Stimulated activated memory B cell treated with anti-CD40 and anti-IgM and Interleukin-4, amounts not matched to agents 10 μg/mL and 1 μg/mL and 100 μg/mL, for 72 hours (primary cell): Measurements from ENCODE around the gene SLC24A4.
A peak's percentile ranks its signal among the peaks of the same experiment; 100 is the strongest.

ENCODE experiments used
- ATAC-seq: fragments of 150-1000 bp; cut with Tn5 transposase; 2 replicates; pipeline ENCODE4 v1.10.0; 2021
- H3K27ac Mint-ChIP-seq: one replicate; pipeline ENCODE4 v1.8.0; 2022; ENCODE audit warnings: mild to moderate bottlenecking, mixed read lengths
- H3K27me3 Mint-ChIP-seq: one replicate; pipeline ENCODE4 v1.8.0; 2022; ENCODE audit warnings: mixed read lengths
- H3K36me3 Mint-ChIP-seq: one replicate; pipeline ENCODE4 v1.8.0; 2022; ENCODE audit warnings: mixed read lengths
- H3K4me1 Mint-ChIP-seq: one replicate; pipeline ENCODE4 v1.8.0; 2022; ENCODE audit warnings: mixed read lengths
- H3K4me3 Mint-ChIP-seq: one replicate; pipeline ENCODE4 v1.8.0; 2022; ENCODE audit warnings: mild to moderate bottlenecking, moderate library complexity, mixed read lengths
- H3K9me3 Mint-ChIP-seq: one replicate; pipeline ENCODE4 v1.8.0; 2022; ENCODE audit warnings: mixed read lengths

SLC24A4 gene

DNA sequence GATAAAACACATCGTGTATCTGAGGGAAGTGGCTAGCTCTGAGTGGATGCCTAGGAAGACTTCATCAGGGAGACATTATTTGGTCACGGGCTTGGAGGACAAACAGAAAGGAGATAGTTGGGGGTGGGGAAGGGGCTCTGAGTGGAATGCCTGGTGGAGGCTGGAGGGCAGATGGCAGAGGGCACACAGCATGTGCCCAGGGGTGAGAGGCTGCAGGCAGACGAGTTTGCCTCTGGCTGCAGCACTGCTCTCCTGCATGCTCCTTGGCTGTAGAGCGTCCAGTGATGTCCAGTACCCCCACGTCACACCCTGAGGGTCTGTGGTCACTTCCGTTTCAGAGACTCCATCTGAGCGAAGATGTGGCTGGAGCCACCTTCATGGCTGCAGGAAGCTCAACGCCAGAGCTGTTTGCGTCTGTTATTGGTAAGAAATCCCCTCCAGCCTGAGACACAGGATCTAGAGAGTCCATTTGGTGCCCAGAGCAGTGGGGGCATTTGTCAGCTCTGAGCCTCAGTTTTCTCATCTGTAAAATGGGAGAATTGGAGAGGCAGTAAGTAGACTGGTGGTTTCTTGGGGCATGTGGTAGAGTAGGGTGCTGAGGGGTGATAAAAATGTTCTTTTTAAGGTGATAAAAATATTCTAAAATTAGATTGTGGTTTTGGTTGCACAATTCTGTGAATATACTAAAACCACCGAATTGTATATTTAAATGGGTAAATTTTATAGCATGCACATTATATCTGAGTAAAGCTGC is 119.0 kb downstream of the SLC24A4 start:
- peaks cover 53% of the 10 kb centered on the region for H3K4me1 Mint-ChIP-seq
- H3K9me3 Mint-ChIP-seq = peaks cover 6% of the 10 kb centered on the region
- peaks cover 10% of the 10 kb centered on the region for H3K27me3 Mint-ChIP-seq
- H3K36me3 Mint-ChIP-seq = peaks cover 4% of the 10 kb centered on the region
- no peak overlapping the region for H3K4me3 Mint-ChIP-seq
- ATAC-seq = no peak
- peak overlapping the region; percentile 18 for H3K27ac Mint-ChIP-seq

- H3K36me3 Mint-ChIP-seq = peaks cover 4% of the 10 kb centered on the region
- peaks cover 10% of the 10 kb centered on the region for H3K27me3 Mint-ChIP-seq
- H3K9me3 Mint-ChIP-seq = peaks cover 3% of the 10 kb centered on the region
- no peak overlapping the region for H3K27ac Mint-ChIP-seq
- no peak for ATAC-seq
- peaks cover 49% of the 10 kb centered on the region for H3K4me1 Mint-ChIP-seq
- H3K4me3 Mint-ChIP-seq = no peak overlapping the region
Measured at GRCh38 chr14:92443167-92443566, 120.2 kb downstream of the SLC24A4 start.

- Mint-ChIP-seq H3K36me3 (peaks cover 4% of the 10 kb centered on the region), H3K9me3 (peaks cover 3% of the 10 kb centered on the region), H3K4me3 (no peak overlapping the region), H3K27ac (no peak overlapping the region), H3K4me1 (peaks cover 43% of the 10 kb centered on the region), H3K27me3 (peaks cover 10% of the 10 kb centered on the region)
- no peak for ATAC-seq
Measured at GRCh38 chr14:92443741-92444140, 120.8 kb downstream of the SLC24A4 start.

DNA sequence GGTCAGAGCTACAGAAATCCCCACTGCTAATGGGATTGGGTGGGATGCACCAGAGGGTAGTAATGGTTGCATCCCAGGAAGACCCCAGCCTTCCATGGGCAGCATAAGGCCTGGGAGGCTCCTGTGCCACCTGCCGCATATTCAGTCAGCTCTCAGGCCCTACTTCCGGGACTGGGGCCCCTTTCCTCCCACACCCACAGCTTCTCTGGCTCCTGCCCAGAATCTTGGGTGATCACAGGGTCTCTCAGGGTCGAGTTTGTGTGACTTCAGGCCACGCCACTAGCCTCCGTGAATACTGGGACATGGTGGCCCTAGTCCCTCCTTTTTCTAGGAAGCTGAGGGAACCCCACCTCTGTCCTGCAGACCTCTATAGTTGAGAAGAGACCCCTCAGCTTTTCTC is 123.8 kb downstream of the SLC24A4 start:
- Mint-ChIP-seq H3K9me3 (no peaks in the 10 kb centered on the region), H3K27ac (no peak overlapping the region), H3K4me1 (peaks cover 17% of the 10 kb centered on the region), H3K36me3 (no peaks in the 10 kb centered on the region), H3K4me3 (no peak overlapping the region), H3K27me3 (peaks cover 4% of the 10 kb centered on the region)
- no peak for ATAC-seq

- no peak overlapping the region for H3K4me3 Mint-ChIP-seq
- no peak overlapping the region for H3K27ac Mint-ChIP-seq
- peaks cover 8% of the 10 kb centered on the region for H3K4me1 Mint-ChIP-seq
- ATAC-seq = no peak
- no peaks in the 10 kb centered on the region for H3K36me3 Mint-ChIP-seq
- H3K27me3 Mint-ChIP-seq = no peaks in the 10 kb centered on the region
- H3K9me3 Mint-ChIP-seq = no peaks in the 10 kb centered on the region
Measured at GRCh38 chr14:92447416-92448197, 124.6 kb downstream of the SLC24A4 start.

- Mint-ChIP-seq H3K4me3 (no peak overlapping the region), H3K27ac (no peak overlapping the region), H3K4me1 (peaks cover 5% of the 10 kb centered on the region), H3K27me3 (no peaks in the 10 kb centered on the region), H3K9me3 (no peaks in the 10 kb centered on the region), H3K36me3 (no peaks in the 10 kb centered on the region)
- ATAC-seq = no peak
Measured at GRCh38 chr14:92448786-92449185, 125.8 kb downstream of the SLC24A4 start.

DNA sequence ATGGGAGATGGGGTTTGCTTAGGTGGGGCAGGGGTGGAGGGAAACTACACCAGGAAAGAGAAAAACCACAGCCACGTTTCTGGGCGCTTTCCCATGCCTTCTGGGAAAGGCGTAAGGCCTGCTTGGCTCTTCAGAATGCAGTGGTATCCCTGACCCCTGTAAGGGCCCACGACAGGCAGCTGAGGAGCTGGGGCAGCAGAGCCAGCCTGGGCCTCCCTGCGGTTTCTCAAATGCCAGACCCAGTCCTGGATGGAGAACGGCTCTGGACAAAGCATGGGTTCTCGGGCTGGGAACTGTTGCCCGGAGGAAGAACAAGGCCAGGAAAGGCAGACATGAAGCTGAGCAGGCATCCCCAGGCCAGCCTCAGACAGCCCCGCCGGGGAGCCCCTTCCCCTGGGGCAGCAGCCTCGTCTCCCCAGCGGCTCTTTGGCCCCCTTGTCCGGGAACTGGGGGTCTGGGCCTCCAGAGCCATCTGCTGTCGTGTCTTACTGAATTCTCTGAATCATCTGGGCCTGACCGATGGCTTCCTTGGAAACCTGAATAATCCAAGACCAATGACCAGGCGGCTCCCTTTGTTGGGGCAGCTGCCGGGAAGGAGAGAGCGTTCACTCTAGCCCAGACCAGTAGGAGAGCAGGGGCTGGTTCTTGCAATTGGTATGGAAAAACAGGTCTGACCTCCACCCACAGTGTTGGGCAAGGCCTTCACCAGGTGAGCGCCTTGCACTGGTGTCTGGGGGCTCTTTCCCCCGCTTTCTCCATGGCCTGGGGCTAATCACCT is 126.6 kb downstream of the SLC24A4 start:
- no peak for ATAC-seq
- Mint-ChIP-seq H3K27me3 (no peaks in the 10 kb centered on the region), H3K36me3 (no peaks in the 10 kb centered on the region), H3K27ac (no peak overlapping the region), H3K4me3 (no peak overlapping the region), H3K4me1 (peaks cover 5% of the 10 kb centered on the region), H3K9me3 (no peaks in the 10 kb centered on the region)

DNA sequence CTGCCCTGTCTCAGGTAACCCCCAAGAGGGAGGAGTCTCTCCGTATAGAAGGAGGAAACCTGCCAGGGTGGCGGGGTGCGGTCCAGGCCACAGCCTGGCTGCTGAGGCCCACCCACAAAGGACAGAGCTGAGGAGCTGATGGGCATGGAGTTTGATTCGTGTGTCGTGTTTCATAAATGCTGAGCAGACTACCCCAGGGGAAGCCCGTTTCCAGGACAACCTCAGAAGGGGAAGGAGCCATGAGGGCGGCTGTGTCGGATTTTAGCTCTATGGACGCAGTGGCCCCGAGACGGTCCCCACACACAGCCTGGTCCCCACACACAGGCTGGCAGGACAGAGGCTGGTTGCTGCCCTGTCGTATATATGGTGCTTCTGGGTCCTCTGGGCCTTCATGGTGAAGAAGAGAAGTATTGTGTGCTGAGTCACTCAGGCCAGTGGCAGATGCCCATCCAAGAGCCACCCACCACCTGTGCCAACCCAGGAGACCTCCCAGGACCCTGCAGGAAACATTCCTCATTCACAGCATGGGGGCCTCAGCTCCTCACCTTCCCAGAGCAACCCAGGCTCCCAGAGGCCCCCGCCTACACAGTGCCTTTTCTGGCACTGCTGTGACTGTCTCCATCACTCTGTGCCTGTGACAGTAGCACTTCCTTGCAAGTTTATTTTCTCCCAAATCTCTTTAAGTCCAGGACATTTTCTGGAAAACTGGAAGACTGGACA is 127.5 kb downstream of the SLC24A4 start:
- no peaks in the 10 kb centered on the region for H3K36me3 Mint-ChIP-seq
- H3K4me1 Mint-ChIP-seq = peaks cover 5% of the 10 kb centered on the region
- H3K9me3 Mint-ChIP-seq = no peaks in the 10 kb centered on the region
- no peak overlapping the region for H3K4me3 Mint-ChIP-seq
- no peak overlapping the region for H3K27ac Mint-ChIP-seq
- H3K27me3 Mint-ChIP-seq = no peaks in the 10 kb centered on the region
- peak; percentile 4 for ATAC-seq

DNA sequence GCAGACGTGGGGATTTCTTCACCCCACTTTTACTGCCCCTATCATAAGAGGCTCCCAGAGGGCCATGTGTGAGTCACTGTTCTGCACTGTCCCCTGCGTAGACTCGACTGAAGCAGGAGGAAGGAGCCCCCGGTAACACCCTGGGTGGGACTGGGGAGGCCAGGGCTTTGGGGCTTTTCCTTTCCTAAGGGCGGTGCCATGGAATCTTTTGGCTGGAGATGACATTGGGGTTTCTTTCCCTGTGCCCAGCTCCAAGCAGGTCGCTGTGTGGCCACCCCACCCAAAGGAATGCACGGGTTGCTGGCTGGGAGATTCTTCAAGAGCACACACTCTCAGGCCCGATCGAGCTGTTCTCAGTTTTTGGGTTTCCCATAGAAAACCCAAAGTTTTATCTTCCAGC is 128.3 kb downstream of the SLC24A4 start:
- peaks cover 4% of the 10 kb centered on the region for H3K4me1 Mint-ChIP-seq
- no peak overlapping the region for H3K4me3 Mint-ChIP-seq
- no peak overlapping the region for H3K27ac Mint-ChIP-seq
- H3K36me3 Mint-ChIP-seq = no peaks in the 10 kb centered on the region
- H3K9me3 Mint-ChIP-seq = no peaks in the 10 kb centered on the region
- no peaks in the 10 kb centered on the region for H3K27me3 Mint-ChIP-seq
- peak; percentile 17 for ATAC-seq

- no peak for ATAC-seq
- Mint-ChIP-seq H3K36me3 (no peaks in the 10 kb centered on the region), H3K4me3 (no peak overlapping the region), H3K4me1 (no peaks in the 10 kb centered on the region), H3K9me3 (no peaks in the 10 kb centered on the region), H3K27me3 (no peaks in the 10 kb centered on the region), H3K27ac (no peak overlapping the region)
Measured at GRCh38 chr14:92451755-92452154, 128.8 kb downstream of the SLC24A4 start.

GRCh38 chr14:92452471-92452870 is 129.5 kb downstream of the SLC24A4 start:
- H3K27me3 Mint-ChIP-seq = no peaks in the 10 kb centered on the region
- no peaks in the 10 kb centered on the region for H3K4me1 Mint-ChIP-seq
- no peaks in the 10 kb centered on the region for H3K9me3 Mint-ChIP-seq
- no peak overlapping the region for H3K4me3 Mint-ChIP-seq
- H3K36me3 Mint-ChIP-seq = no peaks in the 10 kb centered on the region
- no peak for ATAC-seq
- H3K27ac Mint-ChIP-seq = no peak overlapping the region

DNA sequence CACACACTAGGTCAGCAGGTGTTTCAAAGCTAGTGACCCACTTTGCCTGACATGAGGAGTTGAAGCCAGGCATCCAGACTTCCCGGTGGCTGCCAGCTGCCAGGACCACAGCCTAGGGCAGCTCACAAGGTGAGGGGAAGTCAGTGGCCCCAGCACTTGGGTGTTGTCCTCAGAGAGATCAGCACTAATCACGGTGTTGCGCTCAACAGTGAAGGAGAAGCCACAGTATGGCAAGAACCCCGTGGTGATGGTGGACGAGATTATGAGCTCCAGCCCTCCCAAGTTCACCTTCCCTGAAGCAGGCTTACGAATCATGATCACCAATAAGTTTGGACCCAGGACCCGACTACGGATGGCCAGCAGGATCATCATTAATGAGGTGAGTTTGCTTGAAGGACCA is 130.7 kb downstream of the SLC24A4 start:
- no peak for ATAC-seq
- Mint-ChIP-seq H3K27ac (no peak overlapping the region), H3K36me3 (no peaks in the 10 kb centered on the region), H3K27me3 (peaks cover 4% of the 10 kb centered on the region), H3K4me1 (no peaks in the 10 kb centered on the region), H3K9me3 (no peaks in the 10 kb centered on the region), H3K4me3 (no peak overlapping the region)

GRCh38 chr14:92455231-92455630 is 132.3 kb downstream of the SLC24A4 start:
- Mint-ChIP-seq H3K27me3 (peaks cover 20% of the 10 kb centered on the region), H3K4me3 (no peak overlapping the region), H3K36me3 (no peaks in the 10 kb centered on the region), H3K9me3 (no peaks in the 10 kb centered on the region), H3K27ac (no peak overlapping the region), H3K4me1 (no peaks in the 10 kb centered on the region)
- no peak for ATAC-seq

DNA sequence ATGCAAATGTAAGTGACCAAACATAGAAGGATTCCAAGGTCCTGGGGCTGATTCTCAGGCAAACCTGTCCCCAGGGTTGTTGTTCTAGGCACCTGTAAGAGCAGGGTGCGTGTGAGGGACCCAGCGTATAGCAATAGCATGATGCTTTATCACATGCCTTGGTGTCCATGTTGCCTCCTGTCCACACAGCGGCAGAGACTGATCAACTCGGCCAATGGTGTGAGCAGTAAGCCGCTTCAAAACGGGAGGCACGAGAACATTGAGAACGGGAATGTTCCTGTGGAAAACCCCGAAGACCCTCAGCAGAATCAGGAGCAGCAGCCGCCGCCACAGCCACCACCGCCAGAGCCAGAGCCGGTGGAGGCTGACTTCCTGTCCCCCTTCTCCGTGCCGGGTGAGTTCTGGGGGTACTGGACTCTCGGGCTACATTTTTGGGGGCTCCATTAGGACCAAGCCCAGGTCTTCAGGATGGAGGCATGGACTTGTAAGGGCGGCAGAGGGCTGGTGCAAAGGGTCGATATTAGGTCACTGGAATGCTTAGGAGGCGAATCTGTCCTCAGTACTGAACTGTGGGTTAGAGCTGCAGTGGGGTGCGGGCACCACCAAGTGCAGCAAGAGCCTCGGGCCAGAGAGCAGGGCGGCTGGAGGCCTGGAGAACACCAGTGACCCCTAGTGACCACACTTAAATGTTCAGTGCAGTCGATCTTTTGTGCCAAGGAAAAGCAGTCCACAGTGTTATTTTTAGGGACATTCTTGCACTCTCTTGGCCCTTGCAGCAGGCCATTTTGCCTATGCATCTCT is 133.4 kb downstream of the SLC24A4 start:
- H3K4me1 Mint-ChIP-seq = peaks cover 10% of the 10 kb centered on the region
- peaks cover 27% of the 10 kb centered on the region for H3K27me3 Mint-ChIP-seq
- peak; percentile 76 for ATAC-seq
- H3K36me3 Mint-ChIP-seq = no peaks in the 10 kb centered on the region
- no peaks in the 10 kb centered on the region for H3K9me3 Mint-ChIP-seq
- H3K4me3 Mint-ChIP-seq = no peak overlapping the region
- no peak overlapping the region for H3K27ac Mint-ChIP-seq
